IMR-90 (cell line): ENCODE data around the gene RAVER1. TPM values are rescaled to one million over a fixed set of nuclear protein-coding genes. Genes with fewer than 3 reads are reported as not detected.

ENCODE experiments used
- ATAC-seq: fragments of 200-7000 bp; cut with Tn5 transposase; 2 replicates; pipeline ENCODE4 v1.9.1; 2020; ENCODE audit warnings: low read depth, mild to moderate bottlenecking, moderate library complexity
- BruUV-seq: library from RNA; stranded (reverse); fragments of 400-500 nt; replicated peaks from 2 replicates; lab custom pipeline; 2021; lab: Mats Ljungman, UMichigan
- CTCF ChIA-PET: fragments of 300-600 bp; formaldehyde crosslinking; extraction: SDS; loops from one replicate; lab custom pipeline; 2021; ENCODE audit warnings: antibody characterized with exemption; lab: Yijun Ruan, JAX
- POLR2A ChIA-PET: fragments of 300-600 bp; sonication (Branson Sonifier 250); formaldehyde crosslinking; loops from one replicate; lab custom pipeline; 2022; ENCODE audit warnings: antibody characterized with exemption; ENCODE audit not compliant: unreplicated experiment; lab: Charles Lee
- DNase-seq: peaks from one replicate; pipeline ENCODE4 v3.0.0; 2013
- H2AFZ ChIP-seq: replicated peaks from 2 replicates; pipeline ENCODE3; 2013; ENCODE audit warnings: low read length, mild to moderate bottlenecking; ENCODE audit not compliant: poor library complexity
- H2AK5ac ChIP-seq: 2 replicates; pipeline ENCODE4 v1.6.1; 2013; ENCODE audit warnings: low read depth, low read length, inconsistent platforms
- H2AK9ac ChIP-seq: replicated peaks from 2 replicates; pipeline ENCODE3; 2013; ENCODE audit warnings: mild to moderate bottlenecking, low read depth, low read length, moderate library complexity; ENCODE audit not compliant: poor library complexity
- H2BK120ac ChIP-seq: 2 replicates; pipeline ENCODE4 v1.6.1; 2013; ENCODE audit warnings: low read depth, low read length, inconsistent platforms
- H2BK15ac ChIP-seq: 3 replicates; pipeline ENCODE4 v1.6.1; 2013; ENCODE audit warnings: low read depth, low read length, inconsistent platforms
- H2BK20ac ChIP-seq: 2 replicates; pipeline ENCODE4 v1.6.1; 2013; ENCODE audit warnings: low read depth, mild to moderate bottlenecking, inconsistent platforms, low read length, moderate library complexity
- H2BK5ac ChIP-seq: 2 replicates; pipeline ENCODE4 v1.6.1; 2013; ENCODE audit warnings: mild to moderate bottlenecking, low read depth, low read length, inconsistent platforms; ENCODE audit not compliant: poor library complexity, severe bottlenecking
- H3K14ac ChIP-seq: replicated peaks from 2 replicates; pipeline ENCODE4 v1.6.1; 2013; ENCODE audit warnings: low read depth, low read length, inconsistent platforms
- H3K18ac ChIP-seq: 2 replicates; pipeline ENCODE4 v1.6.1; 2013; ENCODE audit warnings: low read depth, low read length, control low read depth
- H3K23ac ChIP-seq: 2 replicates; pipeline ENCODE4 v1.6.1; 2013; ENCODE audit warnings: low read depth, low read length, inconsistent platforms
- H3K27ac ChIP-seq: 2 replicates; pipeline ENCODE4 v1.5.1; 2013; ENCODE audit warnings: mild to moderate bottlenecking, control low read depth, low read length; ENCODE audit not compliant: insufficient read depth
- H3K27me3 ChIP-seq: 2 replicates; pipeline ENCODE4 v1.6.1; 2013; ENCODE audit warnings: low read length; ENCODE audit not compliant: control insufficient read depth, insufficient read depth
- H3K36me3 ChIP-seq: 2 replicates; pipeline ENCODE4 v1.6.1; 2013; ENCODE audit warnings: low read length, mixed read lengths; ENCODE audit not compliant: control insufficient read depth, insufficient read depth
- H3K4ac ChIP-seq: 2 replicates; pipeline ENCODE4 v1.6.1; 2013; ENCODE audit warnings: low read depth, low read length, inconsistent platforms
- H3K4me1 ChIP-seq: 2 replicates; pipeline ENCODE4 v1.6.1; 2013; ENCODE audit warnings: low read length, mixed read lengths; ENCODE audit not compliant: control insufficient read depth, insufficient read depth
- H3K4me2 ChIP-seq: 2 replicates; pipeline ENCODE4 v1.6.1; 2013; ENCODE audit warnings: low read depth, mild to moderate bottlenecking, control low read depth, low read length, moderate library complexity
- H3K4me3 ChIP-seq: 2 replicates; pipeline ENCODE4 v1.5.1; 2013; ENCODE audit warnings: low read depth, mild to moderate bottlenecking, control low read depth, low read length, moderate library complexity; ENCODE audit not compliant: insufficient read depth
- H3K56ac ChIP-seq: 2 replicates; pipeline ENCODE4 v1.6.1; 2013; ENCODE audit warnings: low read length, inconsistent platforms; ENCODE audit not compliant: insufficient read depth; ENCODE audit errors: extremely low read depth
- H3K79me1 ChIP-seq, 2 experiments: 2 replicates each; pipeline ENCODE4 v1.6.1; 2013; ENCODE audit warnings: low read length in 2 of 2, inconsistent platforms in 1 of 2, low read depth in 1 of 2
- H3K9ac ChIP-seq: 2 replicates; pipeline ENCODE4 v1.6.1; 2013; ENCODE audit warnings: low read depth, low read length, control low read depth
- H3K9me1 ChIP-seq: 2 replicates; pipeline ENCODE4 v1.6.1; 2013; ENCODE audit warnings: low read length, inconsistent platforms; ENCODE audit not compliant: insufficient read depth
- H3K9me3 ChIP-seq: 2 replicates; pipeline ENCODE4 v1.6.1; 2013; ENCODE audit warnings: low read length; ENCODE audit not compliant: control insufficient read depth, insufficient read depth
- H4K20me1 ChIP-seq: 2 replicates; pipeline ENCODE4 v1.6.1; 2013; ENCODE audit warnings: low read length, inconsistent platforms; ENCODE audit not compliant: insufficient read depth
- H4K5ac ChIP-seq: 2 replicates; pipeline ENCODE4 v1.6.1; 2013; ENCODE audit warnings: mild to moderate bottlenecking, low read depth, low read length, control low read depth
- H4K8ac ChIP-seq, 2 experiments: 2 replicates each; pipeline ENCODE4 v1.6.1; 2013; ENCODE audit warnings: low read depth in 2 of 2, low read length in 2 of 2, control low read depth in 1 of 2, inconsistent platforms in 1 of 2
- H4K91ac ChIP-seq: 2 replicates; pipeline ENCODE4 v1.6.1; 2013; ENCODE audit warnings: low read depth, low read length, inconsistent platforms; ENCODE audit not compliant: insufficient read depth
- BHLHE40 ChIP-seq: fragments of 150-350 bp; IDR thresholded peaks from 2 replicates; pipeline ENCODE4 v1.6.1; 2016; ENCODE audit warnings: mild to moderate bottlenecking, low read depth, low read length
- CEBPB ChIP-seq: IDR thresholded peaks from 2 replicates; pipeline ENCODE4 v1.6.1; 2012; ENCODE audit warnings: low read depth, low read length, improper control_type of control experiment
- CHD1 ChIP-seq: IDR thresholded peaks from 2 replicates; pipeline ENCODE4 v1.6.1; 2012; ENCODE audit warnings: low read depth, low read length, improper control_type of control experiment
- FOS ChIP-seq: fragments of 150-350 bp; IDR thresholded peaks from 2 replicates; pipeline ENCODE4 v1.6.1; 2016; ENCODE audit warnings: low read depth, low read length
- MAFK ChIP-seq: IDR thresholded peaks from 2 replicates; pipeline ENCODE4 v1.6.1; 2012; ENCODE audit warnings: low read depth, low read length, improper control_type of control experiment
- MAZ ChIP-seq: IDR thresholded peaks from 2 replicates; pipeline ENCODE4 v1.6.1; 2012; ENCODE audit warnings: low read depth, mild to moderate bottlenecking, low read length, improper control_type of control experiment, moderate library complexity, borderline replicate concordance
- MXI1 ChIP-seq: IDR thresholded peaks from 2 replicates; pipeline ENCODE4 v1.6.1; 2012; ENCODE audit warnings: low read depth, mild to moderate bottlenecking, low read length, moderate library complexity, borderline replicate concordance
- NFE2L2 ChIP-seq: fragments of 150-350 bp; IDR thresholded peaks from 2 replicates; pipeline ENCODE4 v1.6.1; 2016; ENCODE audit warnings: low read depth, mild to moderate bottlenecking, low read length
- POLR2A ChIP-seq: IDR thresholded peaks from 2 replicates; pipeline ENCODE4 v1.6.1; 2012; ENCODE audit warnings: mild to moderate bottlenecking, low read depth, low read length
- RAD21 ChIP-seq: IDR thresholded peaks from 2 replicates; pipeline ENCODE4 v1.6.1; 2012; ENCODE audit warnings: low read length, improper control_type of control experiment
- RCOR1 ChIP-seq: IDR thresholded peaks from 2 replicates; pipeline ENCODE4 v1.6.1; 2012; ENCODE audit warnings: mild to moderate bottlenecking, low read length, improper control_type of control experiment; ENCODE audit not compliant: insufficient replicate concordance
- RFX5 ChIP-seq: IDR thresholded peaks from 2 replicates; pipeline ENCODE4 v1.8.0; 2012; ENCODE audit warnings: low read depth, mild to moderate bottlenecking, low read length, moderate library complexity
- SMC3 ChIP-seq: fragments of 150-350 bp; IDR thresholded peaks from 2 replicates; pipeline ENCODE4 v1.6.1; 2016; ENCODE audit warnings: low read depth, mild to moderate bottlenecking, antibody characterized with exemption, low read length, moderate library complexity
- WGBS, 2 experiments: methylation state at CpG; one replicate each; pipeline versions ENCODE4 v1.1.5 to v1.1.7; 2013; ENCODE audit warnings: missing lambda C conversion rate in 2 of 2; ENCODE audit not compliant: insufficient read length in 1 of 2; ENCODE audit errors: extremely low coverage in 2 of 2; 5-methylcytosine and 5-hydroxymethylcytosine counted together
- dilution Hi-C: fragments of 300-500 bp; cut with HindIII; formaldehyde crosslinking; loops from one replicate; pipeline ENCODE4 v1.14.3; 2018; ENCODE audit warnings: low sequenced_read_pairs; ENCODE audit not compliant: unreplicated experiment
- in situ Hi-C: fragments of 300-500 bp; cut with MboI; formaldehyde crosslinking; loops from 3 replicates; pipeline ENCODE4 v1.14.3; 2019; ENCODE audit warnings: low sequenced_read_pairs, inconsistent platforms, mixed read lengths
- intact Hi-C: fragments of 100-400 bp; cut with micrococcal nuclease; formaldehyde crosslinking; loops from 2 replicates; pipeline ENCODE4 v1.10.0; 2022
- polyA plus RNA-seq, 3 experiments: library from polyadenylated mRNA; depleted of rRNA; stranded (reverse); fragments of >200 nt; gene quantifications; 2 replicates each; pipeline ENCODE4 v1.2.3, GENCODE V29; 2012; ENCODE audit warnings: low replicate concordance in 1 of 3
- total RNA-seq: library from RNA; depleted of rRNA; stranded (reverse); fragments of >200 nt; gene quantifications from 2 replicates; pipeline ENCODE4 v1.2.3, GENCODE V29; 2012
- TF ChIP-seq, protein P1 (sequence below): fragments of 150-350 bp; IDR thresholded peaks from 2 replicates; pipeline ENCODE4 v1.6.1; 2016; ENCODE audit warnings: low read depth, mild to moderate bottlenecking, low read length, moderate library complexity, borderline replicate concordance
- TF ChIP-seq, protein P2 (sequence below): conservative IDR thresholded peaks from 2 replicates; pipeline ENCODE4 v1.5.1; 2012; ENCODE audit warnings: mild to moderate bottlenecking, low read depth, low read length, improper control_type of control experiment

Gene RAVER1
- total and polyA plus RNA-seq, 2 of the 4 experiments (the other 2 are of a cell fraction): 2.7 to 18.1 TPM

GRCh38 chr19:10380313-10381102 lies 47.2 kb upstream of the RAVER1 start, which contains the start of gene TYK2:
TYK2 (minus strand) TSS chr19:10380572; CDS start chr19:10378406, 2,166 bp downstream.
- Histone ChIP-seq H3K18ac (no peak within 1 kb of the TSS; the same call in 1 of the 2 replicates), H3K4ac (peak within 1 kb of the TSS; percentile 83), H3K9ac (peak within 1 kb of the TSS; percentile 84), H2BK120ac (peak within 1 kb of the TSS; percentile 7; the same call in 1 of the 2 replicates), H3K4me3 (peak within 1 kb of the TSS; percentile 65), H3K23ac (peak within 1 kb of the TSS; percentile 96), H3K27ac (peak within 1 kb of the TSS; percentile 73), H3K9me1 (no peaks in the 10 kb centered on the region), H3K79me1 (peaks cover 9 to 25% of the 10 kb centered on the region in 2 experiments; a peak in 3 of 4 replicates), H2AK9ac (peak within 1 kb of the TSS; percentile 98), H4K20me1 (no peaks in the 10 kb centered on the region), H3K36me3 (peaks cover 8% of the 10 kb centered on the region; the same call in 1 of the 2 replicates), H4K91ac (peak within 1 kb of the TSS; percentile 78), H2AFZ (peak within 1 kb of the TSS; percentile 97), H2BK5ac (peak within 1 kb of the TSS; percentile 73), H2AK5ac (peak within 1 kb of the TSS; percentile 92), H3K4me2 (peak within 1 kb of the TSS; percentile 86), H2BK15ac (peak within 1 kb of the TSS; percentile 78; the same call in 1 of the 3 replicates), H3K4me1 (peaks cover 2% of the 10 kb centered on the region), H4K8ac (peak within 1 kb of the TSS; percentile 93 to 95), H3K27me3 (no peaks in the 10 kb centered on the region), H4K5ac (peak within 1 kb of the TSS; percentile 75), H3K56ac (peak within 1 kb of the TSS; percentile 86), H3K14ac (peak within 1 kb of the TSS; percentile 93), H2BK20ac (no peak within 1 kb of the TSS; the same call in 1 of the 2 replicates), H3K9me3 (no peaks in the 10 kb centered on the region)
- 1% methylated on average over 36 of the region's 58 CpGs; no CpG with 5 or more reads in 1 of the 2 experiments for WGBS, 2 experiments
- intact Hi-C loops (no loop called here), in situ Hi-C loops (loop anchor here (10.0 kb wide), 1 partner anchor 456 kb away; no protein-coding TSS in a partner anchor), dilution Hi-C loops (no loop called here)
- ChIA-PET CTCF (interaction anchor here (0.6 to 1.8 kb wide), 5 partner anchors 8 to 97 kb away, joined by 3 to 4 read pairs (median 3); no protein-coding TSS in a partner anchor), POLR2A (no interaction called here)
- DNase-seq (peak; percentile 98), ATAC-seq (peak; percentile 98)
- BruUV-seq: no TSS peak
- TF ChIP-seq CHD1: no peak
- TF ChIP-seq SMC3: no peak
- peak; percentile 2; the same call in 1 of the 2 replicates for TF ChIP-seq MAFK
- no peak for TF ChIP-seq RAD21
- no peak for TF ChIP-seq POLR2A
- TF ChIP-seq NFE2L2: no peak
- TF ChIP-seq, protein P1, sequence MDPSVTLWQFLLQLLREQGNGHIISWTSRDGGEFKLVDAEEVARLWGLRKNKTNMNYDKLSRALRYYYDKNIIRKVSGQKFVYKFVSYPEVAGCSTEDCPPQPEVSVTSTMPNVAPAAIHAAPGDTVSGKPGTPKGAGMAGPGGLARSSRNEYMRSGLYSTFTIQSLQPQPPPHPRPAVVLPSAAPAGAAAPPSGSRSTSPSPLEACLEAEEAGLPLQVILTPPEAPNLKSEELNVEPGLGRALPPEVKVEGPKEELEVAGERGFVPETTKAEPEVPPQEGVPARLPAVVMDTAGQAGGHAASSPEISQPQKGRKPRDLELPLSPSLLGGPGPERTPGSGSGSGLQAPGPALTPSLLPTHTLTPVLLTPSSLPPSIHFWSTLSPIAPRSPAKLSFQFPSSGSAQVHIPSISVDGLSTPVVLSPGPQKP: no peak
- TF ChIP-seq MAZ: peak; percentile 77; the same call in 1 of the 2 replicates
- TF ChIP-seq, protein P2, sequence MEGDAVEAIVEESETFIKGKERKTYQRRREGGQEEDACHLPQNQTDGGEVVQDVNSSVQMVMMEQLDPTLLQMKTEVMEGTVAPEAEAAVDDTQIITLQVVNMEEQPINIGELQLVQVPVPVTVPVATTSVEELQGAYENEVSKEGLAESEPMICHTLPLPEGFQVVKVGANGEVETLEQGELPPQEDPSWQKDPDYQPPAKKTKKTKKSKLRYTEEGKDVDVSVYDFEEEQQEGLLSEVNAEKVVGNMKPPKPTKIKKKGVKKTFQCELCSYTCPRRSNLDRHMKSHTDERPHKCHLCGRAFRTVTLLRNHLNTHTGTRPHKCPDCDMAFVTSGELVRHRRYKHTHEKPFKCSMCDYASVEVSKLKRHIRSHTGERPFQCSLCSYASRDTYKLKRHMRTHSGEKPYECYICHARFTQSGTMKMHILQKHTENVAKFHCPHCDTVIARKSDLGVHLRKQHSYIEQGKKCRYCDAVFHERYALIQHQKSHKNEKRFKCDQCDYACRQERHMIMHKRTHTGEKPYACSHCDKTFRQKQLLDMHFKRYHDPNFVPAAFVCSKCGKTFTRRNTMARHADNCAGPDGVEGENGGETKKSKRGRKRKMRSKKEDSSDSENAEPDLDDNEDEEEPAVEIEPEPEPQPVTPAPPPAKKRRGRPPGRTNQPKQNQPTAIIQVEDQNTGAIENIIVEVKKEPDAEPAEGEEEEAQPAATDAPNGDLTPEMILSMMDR: no peak
- peak; percentile 71 for TF ChIP-seq RFX5
- no peak for TF ChIP-seq CEBPB
- 0 out of 2 replicates have a peak, but pooled peaks have one; percentile 29 for TF ChIP-seq MXI1
- TF ChIP-seq RCOR1: no peak
- TF ChIP-seq FOS: peak; percentile 77; the same call in 1 of the 2 replicates
- no peak for TF ChIP-seq BHLHE40
